ENCODE measurements around the gene HTT.
"Not testable (repeated sequence)": the region's sequence is repeated elsewhere in the genome, so short reads cannot be mapped to it uniquely, and the experiment has no call there.

Gene HTT

DNA sequence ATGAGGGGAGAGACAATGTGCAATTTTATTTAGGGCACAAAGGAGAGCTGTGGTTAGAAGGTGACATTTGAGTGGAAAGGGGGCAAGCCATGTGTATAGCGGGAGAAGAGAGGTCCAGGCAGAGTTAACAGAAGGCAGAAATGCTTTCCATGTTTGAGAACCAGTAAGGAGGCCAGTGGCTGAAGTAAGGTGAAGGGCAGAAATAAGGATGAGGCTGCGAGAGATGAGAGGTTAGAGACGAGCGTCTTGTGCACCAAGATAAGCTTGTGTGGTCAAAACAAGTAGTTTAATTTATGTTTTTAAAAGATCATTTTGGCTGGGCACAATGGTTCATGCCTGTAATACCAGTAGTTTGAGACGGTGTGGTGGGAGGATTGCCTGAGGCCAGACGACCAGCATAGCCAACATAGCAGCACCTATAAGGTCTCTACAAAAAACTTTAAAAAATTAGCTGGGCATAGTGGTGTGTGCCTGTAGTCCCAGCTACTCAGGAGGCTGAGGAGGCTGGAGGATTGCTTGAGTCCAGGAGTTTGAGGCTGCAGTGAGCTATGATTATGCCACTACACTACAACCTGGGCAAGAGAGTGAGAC is 8.5 kb downstream of the HTT start:
- no peak for DNase-seq (ENCODE audit: low spot score)

DNA sequence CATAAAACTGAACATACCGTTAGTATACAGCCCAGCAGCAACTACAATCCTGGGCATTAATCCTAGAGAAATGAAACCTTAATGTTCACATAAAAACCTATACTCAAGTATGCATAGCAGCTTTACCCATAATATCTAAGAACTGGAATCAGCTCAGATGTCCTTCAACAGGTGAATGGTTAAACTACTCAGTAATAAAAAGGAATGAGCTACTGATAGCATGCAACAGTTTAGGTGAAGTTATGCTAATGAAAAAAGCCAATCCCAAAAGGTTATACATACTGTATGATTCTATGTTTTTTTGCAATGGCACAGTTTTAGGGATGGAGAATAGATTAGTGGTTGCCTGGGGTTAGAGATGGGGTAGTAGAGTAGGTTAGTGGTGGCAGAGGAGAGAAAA is 9.3 kb downstream of the HTT start:
- no peak for DNase-seq (ENCODE audit: low spot score)

DNA sequence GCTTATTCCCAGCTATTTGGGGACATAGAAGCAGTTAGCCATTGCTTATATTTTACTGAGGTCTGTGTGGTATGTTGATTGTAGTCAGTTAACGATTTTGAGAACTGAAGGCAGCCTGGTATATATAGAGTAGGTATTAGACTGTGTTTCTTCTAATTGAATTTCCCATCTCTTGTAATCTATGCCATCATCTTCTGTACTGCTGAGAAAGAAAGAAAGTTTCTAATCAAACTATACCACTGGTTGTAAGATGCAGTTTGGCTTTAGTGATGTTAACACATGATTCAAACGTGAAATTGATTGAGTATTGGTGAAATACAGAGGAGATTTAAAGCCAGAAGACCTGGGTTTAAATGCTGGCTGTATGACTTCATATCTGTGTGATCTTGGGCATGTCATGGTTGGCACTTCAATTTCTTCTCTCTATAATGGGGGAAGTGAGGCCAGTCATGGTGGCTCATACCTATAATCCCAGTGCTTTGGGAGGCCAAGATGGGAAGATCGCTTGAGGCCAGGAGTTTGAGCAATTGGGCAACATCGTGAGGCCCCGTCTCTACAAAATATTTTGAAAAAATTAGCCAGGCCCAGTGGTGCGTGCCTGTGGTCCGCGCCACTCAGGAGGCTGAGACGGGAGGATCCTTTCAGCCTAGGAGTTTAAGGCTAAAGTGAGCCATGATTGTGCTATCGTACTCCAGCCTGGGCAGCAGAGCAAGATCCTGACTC is 11.6 kb downstream of the HTT start:
- no peak for DNase-seq (ENCODE audit: low spot score)

DNA sequence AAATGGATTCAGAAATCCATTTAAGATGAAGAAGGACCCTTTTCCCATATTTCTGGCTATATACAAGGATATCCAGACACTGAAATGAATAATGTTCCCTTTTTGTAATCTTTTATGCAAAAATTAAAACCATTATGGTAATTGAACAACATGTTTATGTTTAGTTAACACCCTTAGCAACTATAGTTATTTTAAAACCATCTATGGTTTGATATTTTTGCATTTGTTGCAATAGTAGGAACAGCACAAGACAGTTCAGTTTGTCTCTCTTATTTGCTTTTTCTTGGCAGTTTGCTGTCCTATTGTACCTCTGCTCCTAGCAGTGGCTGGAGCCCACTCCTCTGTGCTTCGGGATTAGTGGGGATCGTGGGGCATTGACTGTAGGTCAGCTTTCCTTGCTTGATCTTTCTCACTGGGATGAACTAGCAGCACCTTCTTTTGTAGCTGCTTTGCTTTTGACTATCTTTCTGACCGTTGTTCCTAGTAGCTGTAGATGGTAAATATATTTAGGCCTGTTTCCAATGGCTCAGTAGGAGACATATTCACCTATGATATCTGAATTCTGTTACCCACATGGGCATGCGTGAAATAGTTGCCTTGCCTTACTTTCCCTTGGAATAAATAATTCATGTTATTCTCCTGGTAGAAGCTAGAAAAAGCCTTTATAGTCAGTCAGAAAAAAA is 12.8 kb downstream of the HTT start:
- DNase-seq (ENCODE audit: low spot score), result no peak

DNA sequence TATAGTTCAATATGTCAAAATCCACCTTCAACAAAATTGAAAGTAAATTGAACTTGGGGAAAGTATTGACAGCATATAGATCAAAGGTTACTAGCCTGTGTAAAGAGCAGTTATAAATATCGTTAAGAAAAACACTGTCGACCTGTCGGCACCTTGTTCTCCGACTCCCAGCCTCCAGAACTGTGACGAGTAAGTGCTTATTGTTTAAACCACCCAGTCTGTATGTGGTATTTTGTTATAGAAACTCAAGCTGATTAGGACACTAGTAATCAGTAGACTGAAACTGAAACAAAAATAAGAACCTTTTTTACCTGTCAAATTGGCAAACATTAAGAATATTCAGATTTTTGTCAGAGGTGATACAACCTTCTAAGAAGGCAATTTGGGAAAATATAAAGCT is 17.0 kb downstream of the HTT start:
- no peak for DNase-seq (ENCODE audit: low spot score)

DNA sequence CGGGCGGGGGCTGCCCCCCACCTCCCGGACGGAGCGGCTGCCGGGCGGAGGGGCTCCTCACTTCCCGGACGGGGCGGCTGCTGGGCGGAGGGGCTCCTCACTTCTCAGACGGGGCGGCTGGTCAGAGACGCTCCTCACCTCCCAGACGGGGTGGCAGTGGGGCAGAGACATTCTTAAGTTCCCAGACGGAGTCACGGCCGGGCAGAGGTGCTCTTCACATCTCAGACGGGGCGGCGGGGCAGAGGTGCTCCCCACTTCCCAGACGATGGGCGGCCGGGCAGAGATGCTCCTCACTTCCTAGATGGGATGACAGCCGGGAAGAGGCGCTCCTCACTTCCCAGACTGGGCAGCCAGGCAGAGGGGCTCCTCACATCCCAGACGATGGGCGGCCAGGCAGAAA is 20.2 kb downstream of the HTT start:
- not testable (repeated sequence) for DNase-seq (ENCODE audit: low spot score)

DNA sequence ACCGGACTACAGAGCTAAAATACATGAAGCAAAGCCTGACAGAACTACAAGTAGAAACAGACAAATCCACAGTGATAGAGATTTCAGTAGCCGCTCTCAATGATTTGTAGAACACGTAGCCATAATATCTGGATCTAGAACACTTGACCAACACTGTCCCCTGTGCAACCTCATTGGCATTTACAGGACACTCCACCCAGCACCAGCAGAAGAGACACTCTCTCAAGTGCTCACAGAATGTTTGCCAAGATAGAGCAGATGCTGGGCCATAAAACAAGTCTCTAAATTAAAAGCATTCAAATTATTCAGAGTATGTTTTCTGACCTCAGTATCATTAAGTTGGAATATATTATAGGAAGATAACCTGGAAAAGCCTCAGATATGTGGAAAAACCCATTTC is 21.7 kb downstream of the HTT start:
- no peak for DNase-seq (ENCODE audit: low spot score)

DNA sequence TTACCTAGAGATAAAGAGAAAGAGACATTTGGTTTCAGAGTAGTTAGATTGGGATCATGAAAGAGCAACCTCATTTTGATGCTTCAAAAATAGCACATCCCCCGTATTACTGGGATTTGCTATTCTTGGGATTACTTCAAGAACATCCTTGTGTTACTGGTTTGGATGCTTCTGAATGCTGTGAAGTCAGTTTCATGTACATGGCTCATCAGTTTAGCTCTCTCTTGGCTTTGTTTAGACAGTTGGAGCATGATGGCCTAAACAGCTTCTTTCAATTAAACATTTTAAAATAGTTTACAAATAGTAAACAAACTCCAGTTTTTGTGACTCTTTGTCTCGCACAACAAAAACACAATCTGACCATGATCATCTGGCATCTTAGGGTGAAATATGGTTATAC is 23.9 kb downstream of the HTT start:
- DNase-seq (ENCODE audit: low spot score), result no peak

DNA sequence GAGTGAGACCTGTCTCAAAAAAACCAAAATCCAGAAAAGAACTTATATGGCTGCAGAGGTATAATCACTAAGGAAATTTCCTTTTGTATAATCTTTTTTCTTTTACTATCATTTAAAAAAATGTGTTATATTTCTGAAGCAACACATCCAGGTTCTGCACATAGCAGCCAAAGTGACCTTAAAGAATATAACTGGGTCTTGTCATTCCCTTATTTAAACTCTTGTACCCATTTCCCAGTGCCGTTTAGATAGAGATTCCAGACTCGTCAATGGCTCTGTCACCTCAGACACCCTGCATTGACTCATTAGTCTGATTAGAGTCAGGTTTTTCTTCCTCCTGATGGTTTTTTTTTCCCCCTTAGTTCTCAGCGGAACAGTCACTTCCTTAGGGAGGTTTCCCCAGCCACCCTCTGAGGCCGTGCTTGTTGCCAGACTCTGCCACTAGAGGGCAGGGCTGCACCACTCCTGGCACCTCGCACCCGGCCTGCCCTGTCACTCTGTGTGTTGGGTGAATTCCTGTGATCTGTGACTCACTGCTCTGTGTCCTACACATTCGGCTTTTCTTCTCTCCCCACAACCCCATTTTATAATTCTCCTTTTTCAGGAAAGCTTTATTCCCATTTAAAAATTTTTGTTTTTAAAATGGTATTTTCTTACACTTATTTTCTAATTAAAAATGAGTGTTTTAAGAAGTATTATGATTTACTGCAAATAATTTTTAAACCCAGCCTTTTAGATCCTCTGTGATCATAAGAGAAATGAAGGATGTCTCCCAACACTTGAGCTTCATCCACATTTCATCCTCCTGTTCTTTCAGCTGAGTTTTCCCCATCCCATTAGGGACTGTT is 32.1 kb downstream of the HTT start:
- DNase-seq (ENCODE audit: low spot score), result peak; percentile 97

DNA sequence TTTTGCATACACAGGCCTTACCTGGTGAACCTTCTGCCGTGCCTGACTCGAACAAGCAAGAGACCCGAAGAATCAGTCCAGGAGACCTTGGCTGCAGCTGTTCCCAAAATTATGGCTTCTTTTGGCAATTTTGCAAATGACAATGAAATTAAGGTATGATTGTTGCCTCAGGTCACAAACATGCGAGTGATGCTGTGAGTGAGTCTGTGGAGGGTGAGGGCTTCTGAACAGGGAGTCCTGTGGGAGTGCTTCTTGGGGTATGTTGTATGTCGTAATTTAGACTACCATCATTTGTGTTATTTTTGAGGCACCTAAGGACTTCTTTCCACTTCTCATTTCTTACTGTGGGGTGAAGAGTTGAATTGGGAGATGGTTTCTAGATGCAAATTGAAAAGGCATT is 32.8 kb downstream of the HTT start:
- no peak for DNase-seq (ENCODE audit: low spot score)

DNA sequence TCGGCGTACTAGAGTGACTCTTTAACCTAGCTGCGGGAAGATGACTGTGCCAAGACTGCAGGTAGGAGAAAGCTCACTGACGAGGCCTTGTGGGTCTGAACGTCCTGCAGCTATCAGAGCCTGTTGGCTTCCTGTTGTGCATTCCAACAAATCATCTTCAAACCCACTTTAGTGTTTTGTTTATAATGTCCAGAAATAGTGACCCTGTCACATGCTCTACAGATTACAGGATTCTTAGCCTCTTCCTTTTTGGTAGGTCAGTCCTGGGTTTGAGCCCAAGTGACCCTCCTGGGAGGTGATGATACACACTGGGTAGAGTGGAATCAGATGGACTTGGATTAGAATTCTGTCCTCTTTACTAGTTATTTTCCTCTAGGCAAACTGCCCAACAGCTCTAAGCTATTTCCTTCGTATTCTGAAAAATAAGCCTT is 33.2 kb downstream of the HTT start:
- no peak for DNase-seq (ENCODE audit: low spot score)

DNA sequence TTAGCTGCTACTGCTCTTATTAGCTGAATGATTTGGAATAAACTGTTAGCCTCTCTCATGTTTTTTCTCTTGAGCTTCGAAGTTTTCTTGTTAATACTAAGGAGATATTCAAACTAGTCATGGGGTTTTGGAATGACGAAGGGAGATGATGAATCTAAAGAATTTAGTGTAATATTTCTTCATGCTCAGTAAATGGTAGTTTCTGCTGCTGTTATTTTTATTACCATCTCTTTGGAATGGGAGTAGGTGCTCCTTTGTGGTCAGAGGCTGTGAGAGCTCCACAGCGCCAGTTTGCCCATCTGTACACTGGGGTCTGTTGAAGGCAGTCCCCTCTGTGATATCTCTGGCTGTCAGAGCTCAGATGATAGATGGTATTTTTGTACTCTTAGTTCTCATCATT is 33.7 kb downstream of the HTT start:
- no peak for DNase-seq (ENCODE audit: low spot score)

DNA sequence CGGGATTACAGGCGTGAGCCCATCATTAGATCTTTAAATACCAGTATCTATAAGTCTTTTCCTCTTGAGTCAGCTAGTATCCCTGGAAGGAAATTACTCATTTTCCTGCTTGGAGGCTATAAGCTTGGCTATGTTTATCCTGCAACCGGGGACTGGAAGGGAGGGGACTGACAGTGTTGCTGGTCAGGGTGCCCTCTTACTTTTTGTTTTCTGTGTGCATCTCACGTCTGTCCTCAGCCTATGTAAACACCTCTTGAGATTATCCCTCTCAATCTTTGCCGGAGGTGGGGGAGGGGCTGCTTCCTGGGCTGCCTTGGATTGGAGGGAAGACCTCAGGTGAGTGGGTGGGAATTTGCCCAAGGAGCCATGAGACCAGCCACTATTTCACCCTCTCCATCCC is 37.0 kb downstream of the HTT start:
- DNase-seq (ENCODE audit: low spot score), result peak; percentile 36

DNA sequence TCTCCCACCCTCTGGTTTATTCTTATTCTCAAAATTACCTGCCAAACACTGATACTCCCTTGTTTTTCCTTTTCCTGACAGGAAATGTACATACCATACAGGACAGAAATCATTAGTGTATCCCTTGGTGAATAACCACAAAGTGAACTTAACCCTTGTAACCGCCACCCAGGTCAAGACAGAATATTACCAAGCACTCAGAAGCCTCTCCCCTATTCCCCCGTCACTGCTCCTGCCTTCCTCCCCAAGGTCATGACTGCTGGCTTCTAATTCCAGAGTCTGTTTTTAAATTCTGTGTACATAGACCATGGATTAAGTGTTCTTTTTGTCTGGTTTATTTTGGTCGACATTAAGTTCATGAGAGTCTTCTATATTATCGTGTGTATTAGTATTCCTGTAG is 37.7 kb downstream of the HTT start:
- DNase-seq (ENCODE audit: low spot score), result no peak

DNA sequence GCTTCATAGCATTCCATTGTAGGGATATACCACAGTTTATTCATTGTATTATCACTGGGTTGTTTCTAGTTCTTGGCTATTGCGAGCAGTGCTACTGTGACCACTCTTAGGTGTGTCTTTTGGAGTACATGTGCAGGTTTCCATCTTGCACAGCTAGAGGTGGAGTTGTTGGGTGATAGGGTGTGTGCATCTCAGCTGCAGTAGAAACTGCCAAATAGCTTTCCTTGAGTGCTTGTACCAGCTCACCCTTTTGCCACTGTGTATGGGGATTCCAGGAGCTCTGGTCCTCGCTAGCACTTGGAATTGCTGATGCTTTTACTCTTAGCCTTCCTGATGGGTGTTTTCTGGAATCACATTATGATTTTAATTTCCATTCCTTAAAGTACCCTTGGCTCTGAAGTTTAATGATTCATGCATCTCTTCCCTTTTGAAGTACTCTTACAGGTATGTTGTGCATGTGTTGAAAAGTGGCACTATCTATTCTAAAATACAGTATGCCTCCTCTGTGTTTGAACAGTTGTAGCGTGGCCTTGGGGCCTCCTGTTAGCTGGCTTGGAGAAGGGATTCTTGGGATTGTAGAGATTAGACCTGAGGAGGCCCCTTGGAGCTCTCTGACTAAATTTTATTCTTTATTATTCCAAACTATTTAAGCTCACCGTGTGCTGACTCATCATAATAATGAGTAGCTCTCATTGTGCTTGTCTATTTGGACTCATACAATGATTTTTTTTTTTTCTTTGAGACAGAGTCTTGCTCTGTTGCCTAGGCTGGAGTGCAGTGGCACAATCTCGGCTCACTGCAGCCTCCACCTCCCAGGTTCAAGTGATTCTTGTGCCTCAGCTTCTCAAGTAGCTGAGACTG is 38.4 kb downstream of the HTT start:
- DNase-seq (ENCODE audit: low spot score), result no peak

DNA sequence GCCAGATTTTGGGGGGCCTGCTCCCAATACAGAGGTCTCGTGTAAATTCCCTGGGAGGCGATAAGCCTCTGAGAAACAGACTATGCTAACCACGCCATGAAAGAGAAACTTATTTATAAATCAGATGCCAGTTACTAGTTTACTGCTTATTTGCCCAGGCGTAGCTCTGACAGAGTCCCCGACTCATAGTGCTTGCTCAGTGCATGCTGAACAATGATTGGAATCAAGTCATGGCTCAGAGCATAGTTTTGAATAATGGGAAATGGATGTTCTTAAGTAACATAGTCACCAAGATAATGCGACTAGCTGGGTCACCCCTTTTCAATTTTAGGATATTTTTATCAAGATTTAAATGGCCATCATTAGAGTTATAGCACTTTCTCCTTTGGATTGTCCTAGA is 39.9 kb downstream of the HTT start:
- no peak for DNase-seq (ENCODE audit: low spot score)

DNA sequence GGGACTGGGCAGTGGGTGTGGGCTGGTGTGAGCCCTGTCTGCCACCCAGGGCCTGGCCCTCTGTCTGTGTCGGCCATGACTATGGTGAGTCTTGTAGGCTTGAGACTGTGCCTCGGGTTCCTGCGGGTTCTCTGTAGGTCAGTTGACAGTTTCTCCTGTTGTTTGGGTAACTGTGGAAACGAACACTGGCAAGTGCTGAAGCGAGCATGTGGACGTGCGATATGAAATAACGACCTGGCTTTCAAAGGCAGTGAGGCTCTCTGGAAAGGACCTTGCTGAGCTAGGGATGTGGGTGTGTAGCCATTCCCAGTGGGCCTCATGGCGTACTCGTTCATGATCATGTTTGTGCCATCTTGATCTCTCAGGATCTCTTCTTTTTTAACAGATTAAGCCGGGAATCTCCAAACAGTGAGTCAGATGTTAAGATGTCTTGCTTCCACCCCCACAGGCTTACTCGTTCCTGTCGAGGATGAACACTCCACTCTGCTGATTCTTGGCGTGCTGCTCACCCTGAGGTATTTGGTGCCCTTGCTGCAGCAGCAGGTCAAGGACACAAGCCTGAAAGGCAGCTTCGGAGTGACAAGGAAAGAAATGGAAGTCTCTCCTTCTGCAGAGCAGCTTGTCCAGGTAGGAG is 41.3 kb downstream of the HTT start:
- no peak for DNase-seq (ENCODE audit: low spot score)

DNA sequence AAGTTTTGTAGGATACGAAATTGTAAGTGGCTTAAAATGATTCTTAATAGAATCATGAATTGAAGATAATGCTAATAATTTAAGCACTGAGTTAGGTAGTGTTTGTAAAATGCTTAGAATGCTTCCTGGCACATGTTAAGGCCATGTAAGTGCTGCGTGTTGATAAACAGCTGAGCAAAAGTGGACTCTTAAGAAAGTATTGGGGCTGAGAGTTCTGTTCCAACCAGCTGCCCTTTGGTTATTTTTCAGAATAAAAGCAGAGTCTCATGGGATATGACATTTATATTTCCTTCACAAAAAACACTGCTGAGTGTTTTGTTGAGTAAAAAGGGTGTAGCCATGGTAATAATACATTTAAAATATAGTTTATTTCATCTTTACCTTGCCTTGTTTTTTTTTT is 42.5 kb downstream of the HTT start:
- no peak for DNase-seq (ENCODE audit: low spot score)

DNA sequence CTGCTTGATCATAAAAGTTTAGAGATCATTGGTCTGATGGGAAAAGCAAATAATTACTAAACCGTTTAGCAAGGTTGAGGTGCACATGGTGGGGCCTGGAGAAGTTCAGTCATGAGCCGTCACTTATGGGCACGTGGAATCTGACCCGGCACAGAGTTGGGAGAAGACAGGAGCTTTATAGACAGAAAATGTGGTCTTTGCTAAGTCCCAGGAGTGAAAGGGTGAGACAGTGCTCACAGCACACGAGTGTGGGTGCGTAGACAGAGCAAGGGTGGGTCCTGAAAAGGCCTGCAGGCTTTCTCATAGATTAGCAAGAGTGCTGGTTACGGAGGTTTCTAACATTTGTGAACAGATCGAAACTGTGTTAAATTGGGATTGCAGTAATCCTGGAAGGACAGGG is 43.8 kb downstream of the HTT start:
- DNase-seq (ENCODE audit: low spot score), result no peak

DNA sequence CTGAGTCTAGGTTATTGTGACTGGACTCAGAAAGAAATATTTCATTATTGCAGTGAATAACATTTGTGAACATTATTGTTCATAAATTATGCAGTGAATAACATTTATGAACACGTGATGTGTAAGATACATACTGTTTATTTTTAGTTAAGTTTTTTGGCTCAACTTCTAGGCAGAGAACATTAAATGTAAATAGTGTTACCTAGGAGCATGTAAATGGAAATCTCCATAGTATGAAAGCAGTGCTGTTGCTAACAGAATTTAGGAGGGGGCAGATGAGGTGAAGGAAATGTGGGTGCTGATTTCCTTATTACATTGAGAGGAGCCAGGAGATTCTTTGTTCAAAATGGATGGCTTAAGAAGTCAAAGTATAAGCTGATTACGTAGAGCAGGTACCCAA is 45.0 kb downstream of the HTT start:
- no peak for DNase-seq (ENCODE audit: low spot score)

DNA sequence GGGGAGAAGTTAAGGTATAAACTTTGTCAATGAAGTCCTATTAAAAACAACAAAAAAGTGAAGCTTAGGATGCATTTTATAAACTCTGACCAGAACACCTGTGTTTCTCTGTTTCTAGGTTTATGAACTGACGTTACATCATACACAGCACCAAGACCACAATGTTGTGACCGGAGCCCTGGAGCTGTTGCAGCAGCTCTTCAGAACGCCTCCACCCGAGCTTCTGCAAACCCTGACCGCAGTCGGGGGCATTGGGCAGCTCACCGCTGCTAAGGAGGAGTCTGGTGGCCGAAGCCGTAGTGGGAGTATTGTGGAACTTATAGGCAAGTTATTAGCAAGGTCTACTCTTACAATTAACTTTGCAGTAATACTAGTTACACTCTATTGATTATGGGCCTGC is 46.6 kb downstream of the HTT start:
- DNase-seq (ENCODE audit: low spot score), result no peak
